RWPE2 (cell line): Measurements from ENCODE around the gene GPR107.

Source experiments
- ATAC-seq: fragments of 200-7000 bp; cut with Tn5 transposase; 3 replicates; pipeline ENCODE4 v1.9.1; 2021; ENCODE audit warnings: low read depth
- DNase-seq: peaks from one replicate; pipeline ENCODE4 v3.0.0-alpha.2; 2020; ENCODE audit warnings: low spot score
- H3K27ac ChIP-seq: fragments of 450-650 bp; 2 replicates; pipeline ENCODE4 v1.5.1; 2017; ENCODE audit warnings: mild to moderate bottlenecking; ENCODE audit not compliant: poor library complexity, severe bottlenecking
- H3K27me3 ChIP-seq: fragments of 250-450 bp; sonication (Bioruptor Pico); 2 replicates; pipeline ENCODE4 v1.5.1; 2021; ENCODE audit warnings: mild to moderate bottlenecking, moderate library complexity; ENCODE audit not compliant: insufficient read depth, poor library complexity, severe bottlenecking
- H3K36me3 ChIP-seq: fragments of 250-450 bp; sonication (Bioruptor Pico); 2 replicates; pipeline ENCODE4 v1.5.1; 2020; ENCODE audit warnings: low read depth, mild to moderate bottlenecking, moderate library complexity
- H3K4me1 ChIP-seq: fragments of 250-450 bp; sonication (Bioruptor Pico); 2 replicates; pipeline ENCODE4 v1.5.1; 2021; ENCODE audit warnings: mild to moderate bottlenecking, moderate library complexity; ENCODE audit not compliant: insufficient read depth, poor library complexity, severe bottlenecking
- H3K4me3 ChIP-seq: fragments of 250-450 bp; sonication (Bioruptor Pico); 2 replicates; pipeline ENCODE4 v1.5.1; 2021; ENCODE audit warnings: mild to moderate bottlenecking, moderate library complexity; ENCODE audit not compliant: severe bottlenecking
- H3K9me3 ChIP-seq: fragments of 250-450 bp; sonication (Bioruptor Pico); 2 replicates; pipeline ENCODE4 v1.5.1; 2021; ENCODE audit warnings: mild to moderate bottlenecking, moderate library complexity; ENCODE audit not compliant: severe bottlenecking
- TF ChIP-seq, protein P1 (sequence below): fragments of 450-650 bp; IDR thresholded peaks from one replicate; pipeline ENCODE4 v1.5.1; 2017; ENCODE audit warnings: mild to moderate bottlenecking, moderate library complexity; ENCODE audit not compliant: poor library complexity, severe bottlenecking

Gene GPR107

GRCh38 chr9:130144703-130145102, 91.0 kb downstream of the GPR107 start:
- DNase-seq, result no peak
- no peak for ATAC-seq

GRCh38 chr9:130145658-130146057, 92.0 kb downstream of the GPR107 start:
- no peaks in the 10 kb centered on the region for H3K9me3 ChIP-seq
- H3K4me3 ChIP-seq, result no peak overlapping the region
- H3K36me3 ChIP-seq, result no peaks in the 10 kb centered on the region
- ATAC-seq, result no peak
- TF ChIP-seq, protein P1, sequence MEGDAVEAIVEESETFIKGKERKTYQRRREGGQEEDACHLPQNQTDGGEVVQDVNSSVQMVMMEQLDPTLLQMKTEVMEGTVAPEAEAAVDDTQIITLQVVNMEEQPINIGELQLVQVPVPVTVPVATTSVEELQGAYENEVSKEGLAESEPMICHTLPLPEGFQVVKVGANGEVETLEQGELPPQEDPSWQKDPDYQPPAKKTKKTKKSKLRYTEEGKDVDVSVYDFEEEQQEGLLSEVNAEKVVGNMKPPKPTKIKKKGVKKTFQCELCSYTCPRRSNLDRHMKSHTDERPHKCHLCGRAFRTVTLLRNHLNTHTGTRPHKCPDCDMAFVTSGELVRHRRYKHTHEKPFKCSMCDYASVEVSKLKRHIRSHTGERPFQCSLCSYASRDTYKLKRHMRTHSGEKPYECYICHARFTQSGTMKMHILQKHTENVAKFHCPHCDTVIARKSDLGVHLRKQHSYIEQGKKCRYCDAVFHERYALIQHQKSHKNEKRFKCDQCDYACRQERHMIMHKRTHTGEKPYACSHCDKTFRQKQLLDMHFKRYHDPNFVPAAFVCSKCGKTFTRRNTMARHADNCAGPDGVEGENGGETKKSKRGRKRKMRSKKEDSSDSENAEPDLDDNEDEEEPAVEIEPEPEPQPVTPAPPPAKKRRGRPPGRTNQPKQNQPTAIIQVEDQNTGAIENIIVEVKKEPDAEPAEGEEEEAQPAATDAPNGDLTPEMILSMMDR, result no peak
- no peak for DNase-seq
- peaks cover 3% of the 10 kb centered on the region for H3K4me1 ChIP-seq
- no peak overlapping the region for H3K27ac ChIP-seq
- H3K27me3 ChIP-seq, result no peaks in the 10 kb centered on the region

More at GRCh38 chr9:130144703-130145102, 91.0 kb downstream of the GPR107 start:
- TF ChIP-seq, protein P1, result no peak
- Histone ChIP-seq H3K9me3 (no peaks in the 10 kb centered on the region), H3K4me3 (no peak overlapping the region), H3K27ac (no peak overlapping the region), H3K36me3 (no peaks in the 10 kb centered on the region), H3K27me3 (no peaks in the 10 kb centered on the region), H3K4me1 (no peaks in the 10 kb centered on the region)

DNA sequence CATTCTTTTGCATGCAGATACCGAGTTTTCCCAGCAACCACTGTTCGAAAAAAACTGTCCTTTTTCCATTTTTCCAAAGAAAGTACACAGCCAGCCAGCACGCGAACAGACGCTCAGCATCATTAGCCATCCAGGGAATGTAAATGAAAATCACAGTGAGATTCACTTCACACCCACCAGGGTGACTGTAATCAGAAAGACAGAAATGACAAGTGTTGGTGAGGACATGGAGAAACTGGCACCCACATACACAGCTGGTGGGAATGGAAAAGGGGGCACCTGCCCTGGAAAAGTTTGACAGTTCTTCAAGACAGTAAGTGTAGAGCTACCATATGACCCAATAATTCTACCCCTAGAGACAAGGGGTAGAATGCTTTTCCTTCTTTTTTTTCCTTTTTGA, 93.5 kb downstream of the GPR107 start:
- H3K36me3 ChIP-seq, result no peaks in the 10 kb centered on the region
- peaks cover 7% of the 10 kb centered on the region for H3K4me1 ChIP-seq
- H3K27me3 ChIP-seq, result no peaks in the 10 kb centered on the region
- TF ChIP-seq, protein P1, result no peak
- no peaks in the 10 kb centered on the region for H3K9me3 ChIP-seq
- ATAC-seq (no peak), DNase-seq (no peak)
- no peak overlapping the region for H3K4me3 ChIP-seq
- no peak overlapping the region for H3K27ac ChIP-seq

- H3K4me1 ChIP-seq, result peaks cover 7% of the 10 kb centered on the region
- ATAC-seq (no peak), DNase-seq (no peak)
- H3K4me3 ChIP-seq, result no peak overlapping the region
- H3K36me3 ChIP-seq, result no peaks in the 10 kb centered on the region
- TF ChIP-seq, protein P1, result no peak
- H3K27ac ChIP-seq, result no peak overlapping the region
- H3K9me3 ChIP-seq, result no peaks in the 10 kb centered on the region
- H3K27me3 ChIP-seq, result no peaks in the 10 kb centered on the region
Measured at GRCh38 chr9:130147910-130148309, 94.2 kb downstream of the GPR107 start.

DNA sequence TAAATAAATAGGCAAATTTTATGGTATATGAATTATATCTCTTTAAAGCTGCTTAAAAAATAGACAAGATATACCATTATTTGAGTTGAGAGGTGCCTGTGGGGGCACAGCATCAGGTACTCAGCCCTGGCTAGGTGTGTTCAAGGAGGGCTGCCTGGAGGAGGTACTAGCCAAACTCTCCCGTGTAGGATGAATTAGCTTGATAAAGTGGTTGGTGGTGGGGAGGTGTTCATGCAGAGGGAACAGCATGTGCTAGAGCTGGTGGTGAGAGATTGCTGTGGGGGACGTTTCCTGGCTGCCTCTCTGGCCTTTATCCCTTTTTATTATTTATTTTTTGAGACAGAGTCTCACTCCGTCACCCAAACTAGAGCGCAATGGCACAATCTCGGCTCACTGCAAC, 95.3 kb downstream of the GPR107 start:
- Histone ChIP-seq H3K4me1 (peaks cover 7% of the 10 kb centered on the region), H3K27me3 (no peaks in the 10 kb centered on the region), H3K27ac (no peak overlapping the region), H3K9me3 (no peaks in the 10 kb centered on the region), H3K4me3 (no peak overlapping the region), H3K36me3 (no peaks in the 10 kb centered on the region)
- no peak for ATAC-seq
- DNase-seq, result no peak
- TF ChIP-seq, protein P1, result no peak
